SK-N-SH treated with all-trans-retinoic acid at 6 μM for 48 hours (cell line): ENCODE results near the gene ARID5B.

Experiments
- ATAC-seq: fragments of 200-7000 bp; cut with Tn5 transposase; 3 replicates; pipeline ENCODE4 v1.9.1; 2020; ENCODE audit warnings: mild to moderate bottlenecking, moderate library complexity
- ARNTL ChIP-seq: fragments of 450-650 bp; formaldehyde crosslinking; IDR thresholded peaks from 2 replicates; pipeline ENCODE4 v1.5.0; 2020; ENCODE audit warnings: low read depth, mild to moderate bottlenecking, moderate library complexity, borderline replicate concordance
- BACH2 ChIP-seq: fragments of 250-450 bp; sonication (Bioruptor Pico); IDR thresholded peaks from 2 replicates; pipeline ENCODE4 v1.9.0; 2021; ENCODE audit warnings: mild to moderate bottlenecking, borderline replicate concordance
- ISL1 ChIP-seq: fragments of 250-450 bp; sonication (Bioruptor Pico); IDR thresholded peaks from 2 replicates; pipeline ENCODE4 v2.1.2; 2022; ENCODE audit warnings: mild to moderate bottlenecking, moderate library complexity
- PPARA ChIP-seq: fragments of 250-450 bp; sonication (Bioruptor Pico); IDR thresholded peaks from 2 replicates; pipeline ENCODE4 v1.5.0; 2020; ENCODE audit warnings: mild to moderate bottlenecking, borderline replicate concordance
- RARB ChIP-seq: fragments of 250-450 bp; sonication (Bioruptor Pico); IDR thresholded peaks from 2 replicates; pipeline ENCODE4 v1.8.0; 2021; ENCODE audit warnings: mild to moderate bottlenecking, moderate library complexity
- SNAI2 ChIP-seq: fragments of 250-450 bp; sonication (Bioruptor Pico); IDR thresholded peaks from 2 replicates; pipeline ENCODE4 v1.5.0; 2020; ENCODE audit warnings: mild to moderate bottlenecking, moderate library complexity
- TCF4 ChIP-seq: fragments of 250-450 bp; sonication (Bioruptor Pico); IDR thresholded peaks from 2 replicates; pipeline ENCODE4 v1.8.0; 2021; ENCODE audit warnings: mild to moderate bottlenecking, moderate library complexity, borderline replicate concordance
- TOX ChIP-seq: fragments of 250-450 bp; sonication (Bioruptor Pico); IDR thresholded peaks from 2 replicates; pipeline ENCODE4 v1.8.0; 2021; ENCODE audit warnings: mild to moderate bottlenecking, moderate library complexity, borderline replicate concordance
- ZC3H10 ChIP-seq: fragments of 250-450 bp; sonication (Bioruptor Pico); IDR thresholded peaks from 2 replicates; pipeline ENCODE4 v1.5.1; 2021; ENCODE audit warnings: mild to moderate bottlenecking, moderate library complexity
- ZFP3 ChIP-seq: fragments of 250-450 bp; sonication (Bioruptor Pico); IDR thresholded peaks from 2 replicates; pipeline ENCODE4 v1.5.0; 2020; ENCODE audit warnings: mild to moderate bottlenecking, moderate library complexity
- ZFP30 ChIP-seq: fragments of 450-650 bp; formaldehyde crosslinking; IDR thresholded peaks from 2 replicates; pipeline ENCODE4 v1.5.0; 2022; ENCODE audit warnings: mild to moderate bottlenecking, moderate library complexity
- ZNF565 ChIP-seq: fragments of 450-650 bp; formaldehyde crosslinking; conservative IDR thresholded peaks from 2 replicates; pipeline ENCODE4 v1.5.0; 2020; ENCODE audit warnings: low read depth, mild to moderate bottlenecking, moderate library complexity
- ZNF70 ChIP-seq: fragments of 450-650 bp; formaldehyde crosslinking; IDR thresholded peaks from 2 replicates; pipeline ENCODE4 v1.5.0; 2020; ENCODE audit warnings: mild to moderate bottlenecking, moderate library complexity
- ZNF8 ChIP-seq: fragments of 450-650 bp; formaldehyde crosslinking; IDR thresholded peaks from 2 replicates; pipeline ENCODE4 v1.5.0; 2020; ENCODE audit warnings: mild to moderate bottlenecking, moderate library complexity
- TF ChIP-seq, protein P1 (sequence below): fragments of 250-450 bp; sonication (Bioruptor Pico); IDR thresholded peaks from 2 replicates; pipeline ENCODE4 v1.5.1; 2021; ENCODE audit warnings: mild to moderate bottlenecking, moderate library complexity
- TF ChIP-seq, protein P2 (sequence below): fragments of 250-450 bp; sonication (Bioruptor Pico); IDR thresholded peaks from 2 replicates; pipeline ENCODE4 v1.5.0; 2020; ENCODE audit warnings: mild to moderate bottlenecking, moderate library complexity
- TF ChIP-seq, protein P3 (sequence below): fragments of 250-450 bp; sonication (Bioruptor Pico); IDR thresholded peaks from 2 replicates; pipeline ENCODE4 v1.8.0; 2020; ENCODE audit warnings: mild to moderate bottlenecking, moderate library complexity, borderline replicate concordance
- TF ChIP-seq, protein P4 (sequence below): fragments of 250-450 bp; sonication (Bioruptor Pico); IDR thresholded peaks from 2 replicates; pipeline ENCODE4 v1.5.1; 2020; ENCODE audit warnings: low read depth, mild to moderate bottlenecking, moderate library complexity
- TF ChIP-seq, protein P5 (sequence below): fragments of 250-450 bp; sonication (Bioruptor Pico); IDR thresholded peaks from 2 replicates; pipeline ENCODE4 v1.8.0; 2021; ENCODE audit warnings: low read depth, mild to moderate bottlenecking, moderate library complexity, borderline replicate concordance

Gene ARID5B

DNA sequence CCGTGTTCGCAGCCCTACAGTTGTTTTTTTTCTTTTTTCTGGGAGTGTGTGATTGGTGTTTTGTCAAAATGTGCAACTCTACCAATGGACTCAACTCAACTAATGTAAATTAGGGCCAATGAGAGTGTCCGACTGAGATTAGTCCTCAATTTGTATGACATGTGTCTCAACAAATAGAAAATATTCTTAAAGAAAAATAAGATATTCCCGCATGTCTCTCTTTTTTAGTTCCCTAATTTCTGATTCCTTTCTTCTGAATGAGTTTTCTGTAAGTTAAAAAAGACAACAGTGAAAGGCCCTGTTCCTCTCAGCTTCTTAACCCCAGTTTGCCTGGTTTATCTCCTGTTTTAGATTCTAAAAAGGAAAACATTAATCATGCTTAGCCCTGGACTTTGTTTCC, 61.5 kb downstream of the ARID5B start:
- TF ChIP-seq, protein P1, sequence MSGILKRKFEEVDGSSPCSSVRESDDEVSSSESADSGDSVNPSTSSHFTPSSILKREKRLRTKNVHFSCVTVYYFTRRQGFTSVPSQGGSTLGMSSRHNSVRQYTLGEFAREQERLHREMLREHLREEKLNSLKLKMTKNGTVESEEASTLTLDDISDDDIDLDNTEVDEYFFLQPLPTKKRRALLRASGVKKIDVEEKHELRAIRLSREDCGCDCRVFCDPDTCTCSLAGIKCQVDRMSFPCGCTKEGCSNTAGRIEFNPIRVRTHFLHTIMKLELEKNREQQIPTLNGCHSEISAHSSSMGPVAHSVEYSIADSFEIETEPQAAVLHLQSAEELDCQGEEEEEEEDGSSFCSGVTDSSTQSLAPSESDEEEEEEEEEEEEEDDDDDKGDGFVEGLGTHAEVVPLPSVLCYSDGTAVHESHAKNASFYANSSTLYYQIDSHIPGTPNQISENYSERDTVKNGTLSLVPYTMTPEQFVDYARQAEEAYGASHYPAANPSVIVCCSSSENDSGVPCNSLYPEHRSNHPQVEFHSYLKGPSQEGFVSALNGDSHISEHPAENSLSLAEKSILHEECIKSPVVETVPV (CRISPR knock-in tag): no peak
- TF ChIP-seq PPARA (CRISPR knock-in tag): no peak
- TF ChIP-seq, protein P2, sequence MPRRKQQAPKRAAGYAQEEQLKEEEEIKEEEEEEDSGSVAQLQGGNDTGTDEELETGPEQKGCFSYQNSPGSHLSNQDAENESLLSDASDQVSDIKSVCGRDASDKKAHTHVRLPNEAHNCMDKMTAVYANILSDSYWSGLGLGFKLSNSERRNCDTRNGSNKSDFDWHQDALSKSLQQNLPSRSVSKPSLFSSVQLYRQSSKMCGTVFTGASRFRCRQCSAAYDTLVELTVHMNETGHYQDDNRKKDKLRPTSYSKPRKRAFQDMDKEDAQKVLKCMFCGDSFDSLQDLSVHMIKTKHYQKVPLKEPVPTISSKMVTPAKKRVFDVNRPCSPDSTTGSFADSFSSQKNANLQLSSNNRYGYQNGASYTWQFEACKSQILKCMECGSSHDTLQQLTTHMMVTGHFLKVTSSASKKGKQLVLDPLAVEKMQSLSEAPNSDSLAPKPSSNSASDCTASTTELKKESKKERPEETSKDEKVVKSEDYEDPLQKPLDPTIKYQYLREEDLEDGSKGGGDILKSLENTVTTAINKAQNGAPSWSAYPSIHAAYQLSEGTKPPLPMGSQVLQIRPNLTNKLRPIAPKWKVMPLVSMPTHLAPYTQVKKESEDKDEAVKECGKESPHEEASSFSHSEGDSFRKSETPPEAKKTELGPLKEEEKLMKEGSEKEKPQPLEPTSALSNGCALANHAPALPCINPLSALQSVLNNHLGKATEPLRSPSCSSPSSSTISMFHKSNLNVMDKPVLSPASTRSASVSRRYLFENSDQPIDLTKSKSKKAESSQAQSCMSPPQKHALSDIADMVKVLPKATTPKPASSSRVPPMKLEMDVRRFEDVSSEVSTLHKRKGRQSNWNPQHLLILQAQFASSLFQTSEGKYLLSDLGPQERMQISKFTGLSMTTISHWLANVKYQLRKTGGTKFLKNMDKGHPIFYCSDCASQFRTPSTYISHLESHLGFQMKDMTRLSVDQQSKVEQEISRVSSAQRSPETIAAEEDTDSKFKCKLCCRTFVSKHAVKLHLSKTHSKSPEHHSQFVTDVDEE (CRISPR knock-in tag): no peak
- TF ChIP-seq SNAI2 (CRISPR knock-in tag): no peak
- no peak for TF ChIP-seq ARNTL (CRISPR knock-in tag)
- no peak for TF ChIP-seq ZFP3 (CRISPR knock-in tag)
- TF ChIP-seq BACH2: no peak
- TF ChIP-seq TCF4: no peak
- TF ChIP-seq, protein P3, sequence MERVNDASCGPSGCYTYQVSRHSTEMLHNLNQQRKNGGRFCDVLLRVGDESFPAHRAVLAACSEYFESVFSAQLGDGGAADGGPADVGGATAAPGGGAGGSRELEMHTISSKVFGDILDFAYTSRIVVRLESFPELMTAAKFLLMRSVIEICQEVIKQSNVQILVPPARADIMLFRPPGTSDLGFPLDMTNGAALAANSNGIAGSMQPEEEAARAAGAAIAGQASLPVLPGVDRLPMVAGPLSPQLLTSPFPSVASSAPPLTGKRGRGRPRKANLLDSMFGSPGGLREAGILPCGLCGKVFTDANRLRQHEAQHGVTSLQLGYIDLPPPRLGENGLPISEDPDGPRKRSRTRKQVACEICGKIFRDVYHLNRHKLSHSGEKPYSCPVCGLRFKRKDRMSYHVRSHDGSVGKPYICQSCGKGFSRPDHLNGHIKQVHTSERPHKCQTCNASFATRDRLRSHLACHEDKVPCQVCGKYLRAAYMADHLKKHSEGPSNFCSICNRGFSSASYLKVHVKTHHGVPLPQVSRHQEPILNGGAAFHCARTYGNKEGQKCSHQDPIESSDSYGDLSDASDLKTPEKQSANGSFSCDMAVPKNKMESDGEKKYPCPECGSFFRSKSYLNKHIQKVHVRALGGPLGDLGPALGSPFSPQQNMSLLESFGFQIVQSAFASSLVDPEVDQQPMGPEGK (CRISPR knock-in tag): no peak
- no peak for TF ChIP-seq ZNF8 (CRISPR knock-in tag)
- no peak for TF ChIP-seq RARB (CRISPR knock-in tag)
- TF ChIP-seq ZC3H10 (CRISPR knock-in tag): no peak
- TF ChIP-seq, protein P4, sequence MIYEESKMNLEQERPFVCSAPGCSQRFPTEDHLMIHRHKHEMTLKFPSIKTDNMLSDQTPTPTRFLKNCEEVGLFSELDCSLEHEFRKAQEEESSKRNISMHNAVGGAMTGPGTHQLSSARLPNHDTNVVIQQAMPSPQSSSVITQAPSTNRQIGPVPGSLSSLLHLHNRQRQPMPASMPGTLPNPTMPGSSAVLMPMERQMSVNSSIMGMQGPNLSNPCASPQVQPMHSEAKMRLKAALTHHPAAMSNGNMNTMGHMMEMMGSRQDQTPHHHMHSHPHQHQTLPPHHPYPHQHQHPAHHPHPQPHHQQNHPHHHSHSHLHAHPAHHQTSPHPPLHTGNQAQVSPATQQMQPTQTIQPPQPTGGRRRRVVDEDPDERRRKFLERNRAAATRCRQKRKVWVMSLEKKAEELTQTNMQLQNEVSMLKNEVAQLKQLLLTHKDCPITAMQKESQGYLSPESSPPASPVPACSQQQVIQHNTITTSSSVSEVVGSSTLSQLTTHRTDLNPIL (CRISPR knock-in tag): no peak
- no peak for TF ChIP-seq ZNF70 (CRISPR knock-in tag)
- no peak for TF ChIP-seq TOX (CRISPR knock-in tag)
- TF ChIP-seq, protein P5, sequence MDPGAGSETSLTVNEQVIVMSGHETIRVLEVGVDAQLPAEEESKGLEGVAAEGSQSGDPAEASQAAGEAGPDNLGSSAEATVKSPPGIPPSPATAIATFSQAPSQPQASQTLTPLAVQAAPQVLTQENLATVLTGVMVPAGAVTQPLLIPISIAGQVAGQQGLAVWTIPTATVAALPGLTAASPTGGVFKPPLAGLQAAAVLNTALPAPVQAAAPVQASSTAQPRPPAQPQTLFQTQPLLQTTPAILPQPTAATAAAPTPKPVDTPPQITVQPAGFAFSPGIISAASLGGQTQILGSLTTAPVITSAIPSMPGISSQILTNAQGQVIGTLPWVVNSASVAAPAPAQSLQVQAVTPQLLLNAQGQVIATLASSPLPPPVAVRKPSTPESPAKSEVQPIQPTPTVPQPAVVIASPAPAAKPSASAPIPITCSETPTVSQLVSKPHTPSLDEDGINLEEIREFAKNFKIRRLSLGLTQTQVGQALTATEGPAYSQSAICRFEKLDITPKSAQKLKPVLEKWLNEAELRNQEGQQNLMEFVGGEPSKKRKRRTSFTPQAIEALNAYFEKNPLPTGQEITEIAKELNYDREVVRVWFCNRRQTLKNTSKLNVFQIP (CRISPR knock-in tag): no peak
- TF ChIP-seq ZFP30 (CRISPR knock-in tag): no peak
- no peak for ATAC-seq

DNA sequence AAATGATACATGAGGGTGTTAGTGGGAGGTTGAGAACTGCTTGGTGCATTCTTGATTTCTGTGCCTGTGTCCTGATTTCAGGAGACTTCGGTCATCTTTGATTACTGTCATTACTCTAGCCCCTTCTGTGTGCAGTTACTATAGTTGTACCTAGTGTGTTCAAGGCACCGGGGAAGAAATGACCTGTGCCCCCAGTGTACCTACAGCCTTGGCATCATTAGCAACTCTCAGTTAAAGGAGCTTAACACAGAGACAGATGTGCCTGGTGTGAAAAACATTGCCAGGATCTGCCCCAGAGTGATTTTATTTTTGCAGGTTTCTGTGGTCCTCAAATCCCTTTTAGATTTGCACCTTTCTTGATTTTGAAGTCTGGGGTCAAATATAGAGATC, 62.2 kb downstream of the ARID5B start:
- TF ChIP-seq RARB (CRISPR knock-in tag) (no peak), ISL1 (CRISPR knock-in tag) (no peak)
- TF ChIP-seq, protein P1 (CRISPR knock-in tag): no peak
- ATAC-seq: no peak

DNA sequence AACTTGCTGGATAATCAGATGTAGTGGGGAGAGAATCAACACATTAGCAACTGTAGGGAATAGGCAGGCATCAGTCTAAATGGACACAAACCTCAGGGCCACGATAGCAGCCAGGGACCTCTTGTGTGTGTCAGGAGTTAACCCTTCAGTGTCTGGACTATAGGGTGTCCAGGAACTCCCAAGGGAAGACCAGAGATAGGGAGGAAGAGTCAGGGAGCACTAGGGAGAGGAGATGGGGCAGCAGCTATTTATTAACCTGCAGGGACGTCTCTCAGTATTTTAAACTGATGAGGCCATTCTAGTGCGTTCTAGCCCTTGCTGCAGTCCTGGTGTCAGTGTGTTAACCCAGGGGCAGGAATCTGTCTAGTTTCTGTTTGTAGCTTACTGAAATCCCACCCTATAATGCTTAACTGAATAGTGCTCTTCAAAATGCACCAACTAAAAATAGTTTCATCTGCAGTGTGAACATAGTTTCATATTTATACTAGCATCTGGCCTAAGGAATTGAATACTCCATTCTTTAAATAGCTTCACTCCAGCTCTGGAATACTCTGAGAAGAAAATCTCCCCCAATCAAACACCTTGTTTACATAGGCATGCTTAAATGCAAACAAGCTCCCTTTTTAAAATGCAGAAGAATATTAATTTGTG, 62.7 kb downstream of the ARID5B start:
- TF ChIP-seq, protein P4 (CRISPR knock-in tag): no peak
- TF ChIP-seq RARB (CRISPR knock-in tag) (no peak), ZNF565 (CRISPR knock-in tag) (no peak), ZFP30 (CRISPR knock-in tag) (no peak), TCF4 (no peak), ISL1 (CRISPR knock-in tag) (no peak)
- TF ChIP-seq, protein P1 (CRISPR knock-in tag): no peak
- peak; percentile 44; the same call in 2 of the 3 replicates for ATAC-seq
